Iris pigment epithelial cell (primary cell): ENCODE data around the gene IGHMBP2.
A peak's percentile ranks its signal among the peaks of the same experiment; 100 is the strongest.

ENCODE experiments used
- DNase-seq: peaks from one replicate; pipeline ENCODE4 v3.0.0-alpha.2; 2011; ENCODE audit warnings: low read depth

Gene IGHMBP2

GRCh38 chr11:68890490-68891231, 13.0 kb upstream of the IGHMBP2 start:
- peak; percentile 86 for DNase-seq

GRCh38 chr11:68891351-68891948, 12.2 kb upstream of the IGHMBP2 start:
- DNase-seq, result no peak

- no peak for DNase-seq
Measured at GRCh38 chr11:68892576-68892975, 11.1 kb upstream of the IGHMBP2 start.

- no peak for DNase-seq
Measured at GRCh38 chr11:68893282-68893681, 10.4 kb upstream of the IGHMBP2 start.

- DNase-seq, result no peak
Measured at GRCh38 chr11:68896171-68896959, 7.3 kb upstream of the IGHMBP2 start.

- DNase-seq, result no peak
Measured at GRCh38 chr11:68897441-68897840, 6.2 kb upstream of the IGHMBP2 start.

GRCh38 chr11:68900835-68901381, 2.8 kb upstream of the IGHMBP2 start:
- DNase-seq, result no peak

GRCh38 chr11:68904248-68904847, 657 bp downstream of the IGHMBP2 start:
- peak; percentile 31 for DNase-seq

GRCh38 chr11:68905421-68906360, 2.0 kb downstream of the IGHMBP2 start:
- DNase-seq, result no peak

- DNase-seq, result no peak
Measured at GRCh38 chr11:68908273-68908672, 4.6 kb downstream of the IGHMBP2 start.

GRCh38 chr11:68910965-68911364, 7.3 kb downstream of the IGHMBP2 start:
- no peak for DNase-seq

- no peak for DNase-seq
Measured at GRCh38 chr11:68911731-68912130, 8.0 kb downstream of the IGHMBP2 start.

GRCh38 chr11:68912254-68912653, 8.6 kb downstream of the IGHMBP2 start:
- peak; percentile 18 for DNase-seq

- DNase-seq, result no peak
Measured at GRCh38 chr11:68913188-68913587, 9.5 kb downstream of the IGHMBP2 start.

GRCh38 chr11:68914761-68915160, 11.1 kb downstream of the IGHMBP2 start:
- no peak for DNase-seq

- no peak for DNase-seq
Measured at GRCh38 chr11:68916439-68916838, 12.7 kb downstream of the IGHMBP2 start.

- DNase-seq, result no peak
Measured at GRCh38 chr11:68923614-68924013, 19.9 kb downstream of the IGHMBP2 start.

GRCh38 chr11:68924073-68924925, 20.6 kb downstream of the IGHMBP2 start:
- peak; percentile 40 for DNase-seq

- DNase-seq, result no peak
Measured at GRCh38 chr11:68925611-68926010, 21.9 kb downstream of the IGHMBP2 start.
